ENCODE data around the gene DRD1.
A peak's percentile ranks its signal among the peaks of the same experiment; 100 is the strongest.

Gene DRD1

GRCh38 chr5:175444060-175444904 lies at the start of gene DRD1:
Gene DRD1 (minus strand): TSS chr5:175444182. CDS start chr5:175443099, 1,083 bp downstream.
- DNase-seq, result no peak

- no peak for DNase-seq
Observed at GRCh38 chr5:175493726-175494125, 49.7 kb upstream of the DRD1 start.

GRCh38 chr5:175493260-175493659 lies 49.3 kb upstream of the DRD1 start:
- no peak for DNase-seq

- DNase-seq, result no peak
Observed at GRCh38 chr5:175491223-175491622, 47.2 kb upstream of the DRD1 start.

- no peak for DNase-seq
Observed at GRCh38 chr5:175489693-175490443, 45.9 kb upstream of the DRD1 start.

- DNase-seq, result no peak
Observed at GRCh38 chr5:175487514-175488222, 43.7 kb upstream of the DRD1 start.

GRCh38 chr5:175485631-175486030 lies 41.6 kb upstream of the DRD1 start:
- no peak for DNase-seq

- no peak for DNase-seq
Observed at GRCh38 chr5:175484829-175485228, 40.8 kb upstream of the DRD1 start.

- no peak for DNase-seq
Observed at GRCh38 chr5:175484322-175484721, 40.3 kb upstream of the DRD1 start.

- no peak for DNase-seq
Observed at GRCh38 chr5:175483337-175483736, 39.4 kb upstream of the DRD1 start.

GRCh38 chr5:175479125-175479881 lies 35.3 kb upstream of the DRD1 start:
- DNase-seq, result no peak

- peak; percentile 59 for DNase-seq
Observed at GRCh38 chr5:175478384-175479124, 34.6 kb upstream of the DRD1 start, which contains the start of gene SFXN1. Gene SFXN1 (plus strand): TSS chr5:175478560. CDS start chr5:175492104, 13,544 bp downstream.

GRCh38 chr5:175478008-175478383 lies 34.0 kb upstream of the DRD1 start:
- no peak for DNase-seq

- no peak for DNase-seq
Observed at GRCh38 chr5:175477440-175477839, 33.5 kb upstream of the DRD1 start.

- DNase-seq, result no peak
Observed at GRCh38 chr5:175475248-175475647, 31.3 kb upstream of the DRD1 start.

GRCh38 chr5:175472378-175472777 lies 28.4 kb upstream of the DRD1 start:
- no peak for DNase-seq

GRCh38 chr5:175471628-175472027 lies 27.6 kb upstream of the DRD1 start:
- no peak for DNase-seq

- no peak for DNase-seq
Observed at GRCh38 chr5:175471196-175471595, 27.2 kb upstream of the DRD1 start.

GRCh38 chr5:175470781-175471180 lies 26.8 kb upstream of the DRD1 start:
- DNase-seq, result no peak

GRCh38 chr5:175469916-175470315 lies 25.9 kb upstream of the DRD1 start:
- DNase-seq, result no peak

GRCh38 chr5:175468892-175469291 lies 24.9 kb upstream of the DRD1 start:
- DNase-seq, result no peak
